HG02885 (cell line): ENCODE data around the gene RTN4RL2.
A peak's percentile ranks its signal among the peaks of the same experiment; 100 is the strongest.

Experiments used
- ATAC-seq: cut with Tn5 transposase; IDR thresholded peaks from one replicate; pipeline ENCODE4 v1.9.1; 2021; ENCODE audit warnings: mild to moderate bottlenecking; ENCODE audit not compliant: unreplicated experiment, poor library complexity

RTN4RL2 gene

GRCh38 chr11:57515332-57516060 lies 55.2 kb downstream of the RTN4RL2 start, which contains the start of gene SLC43A1:
SLC43A1 (minus strand) TSS chr11:57515702; CDS start chr11:57514111, 1,591 bp downstream.
- peak; percentile 54 for ATAC-seq

- ATAC-seq, result no peak
These were observed 55.7 kb downstream of the RTN4RL2 start for GRCh38 chr11:57516061-57516443.

GRCh38 chr11:57521116-57521515 lies 60.8 kb downstream of the RTN4RL2 start:
- ATAC-seq, result no peak

GRCh38 chr11:57523419-57523818 lies 63.1 kb downstream of the RTN4RL2 start:
- no peak for ATAC-seq
